Measurements from ENCODE around the gene S100A12.

S100A12 gene

DNA sequence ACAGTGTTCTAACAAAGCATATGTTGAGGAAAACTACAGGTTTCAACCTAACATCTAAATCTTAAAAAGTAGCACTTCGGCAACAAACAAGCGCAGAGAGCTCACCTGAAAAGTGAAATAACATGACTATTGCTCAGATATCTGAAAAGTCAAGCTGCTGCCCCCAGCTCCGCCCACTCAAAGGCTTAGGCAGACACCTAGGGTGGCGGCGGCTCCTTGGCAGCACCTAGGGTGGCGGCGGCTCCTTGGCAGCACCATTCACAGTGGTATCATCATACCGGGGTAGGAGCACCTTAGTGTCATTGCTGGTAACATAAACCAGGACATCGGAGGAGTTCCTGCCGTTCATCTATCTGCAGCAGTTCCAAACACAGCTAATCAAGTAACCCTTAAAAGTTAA, 4.2 kb upstream of the S100A12 start:
- TF ChIP-seq CTCF (IDR thresholded peaks at IDR 0.05; ENCODE audit: extremely low read depth, insufficient read depth, missing control alignments) = no peak
- DNase-seq (ENCODE audit: low spot score) = no peak
- in situ Hi-C loops (cut with MboI; ENCODE audit: low pct_unique_long_range_greater_than_20kb, low sequenced_read_pairs, unreplicated experiment) = no loop called here

- in situ Hi-C loops (cut with MboI; ENCODE audit: low pct_unique_long_range_greater_than_20kb, low sequenced_read_pairs, unreplicated experiment) = no loop called here
- DNase-seq (ENCODE audit: low spot score) = no peak
- no peak for TF ChIP-seq CTCF (IDR thresholded peaks at IDR 0.05; ENCODE audit: extremely low read depth, insufficient read depth, missing control alignments)
Measured at GRCh38 chr1:153374071-153374470, 1.4 kb downstream of the S100A12 start.

GRCh38 chr1:153372571-153372970, 2.9 kb downstream of the S100A12 start:
- DNase-seq (ENCODE audit: low spot score) = no peak
- in situ Hi-C loops (cut with MboI; ENCODE audit: low pct_unique_long_range_greater_than_20kb, low sequenced_read_pairs, unreplicated experiment) = no loop called here
- no peak for TF ChIP-seq CTCF (IDR thresholded peaks at IDR 0.05; ENCODE audit: extremely low read depth, insufficient read depth, missing control alignments)

DNA sequence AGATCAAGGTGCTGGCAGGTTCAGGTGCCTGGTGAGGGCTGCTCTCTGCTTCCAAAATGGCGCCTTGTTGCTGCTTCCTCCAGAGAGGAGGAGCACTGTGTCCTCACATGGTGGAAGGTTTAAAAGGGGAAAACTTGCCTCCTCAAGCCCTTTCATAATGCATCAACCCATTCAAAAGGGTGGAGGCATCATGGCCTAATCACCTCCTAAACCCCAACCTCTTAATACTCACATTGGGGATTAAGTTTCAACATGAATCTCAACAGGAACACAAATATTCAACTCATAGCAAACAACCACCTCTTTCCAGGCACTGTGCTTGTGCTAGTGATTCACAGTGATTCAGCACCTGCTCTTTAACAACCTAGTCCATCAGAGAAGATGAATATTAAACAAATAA, 4.2 kb downstream of the S100A12 start:
- in situ Hi-C loops (cut with MboI; ENCODE audit: low pct_unique_long_range_greater_than_20kb, low sequenced_read_pairs, unreplicated experiment) = no loop called here
- no peak for DNase-seq (ENCODE audit: low spot score)
- TF ChIP-seq CTCF (IDR thresholded peaks at IDR 0.05; ENCODE audit: extremely low read depth, insufficient read depth, missing control alignments) = no peak

GRCh38 chr1:153370146-153370545, 5.3 kb downstream of the S100A12 start:
- TF ChIP-seq CTCF (IDR thresholded peaks at IDR 0.05; ENCODE audit: extremely low read depth, insufficient read depth, missing control alignments) = no peak
- in situ Hi-C loops (cut with MboI; ENCODE audit: low pct_unique_long_range_greater_than_20kb, low sequenced_read_pairs, unreplicated experiment) = no loop called here
- no peak for DNase-seq (ENCODE audit: low spot score)

GRCh38 chr1:153368495-153368894, 6.9 kb downstream of the S100A12 start:
- no peak for DNase-seq (ENCODE audit: low spot score)
- in situ Hi-C loops (cut with MboI; ENCODE audit: low pct_unique_long_range_greater_than_20kb, low sequenced_read_pairs, unreplicated experiment) = loop anchor here (10.0 kb wide), 1 partner anchor 116 kb away; no protein-coding TSS in a partner anchor
- no peak for TF ChIP-seq CTCF (IDR thresholded peaks at IDR 0.05; ENCODE audit: extremely low read depth, insufficient read depth, missing control alignments)

DNA sequence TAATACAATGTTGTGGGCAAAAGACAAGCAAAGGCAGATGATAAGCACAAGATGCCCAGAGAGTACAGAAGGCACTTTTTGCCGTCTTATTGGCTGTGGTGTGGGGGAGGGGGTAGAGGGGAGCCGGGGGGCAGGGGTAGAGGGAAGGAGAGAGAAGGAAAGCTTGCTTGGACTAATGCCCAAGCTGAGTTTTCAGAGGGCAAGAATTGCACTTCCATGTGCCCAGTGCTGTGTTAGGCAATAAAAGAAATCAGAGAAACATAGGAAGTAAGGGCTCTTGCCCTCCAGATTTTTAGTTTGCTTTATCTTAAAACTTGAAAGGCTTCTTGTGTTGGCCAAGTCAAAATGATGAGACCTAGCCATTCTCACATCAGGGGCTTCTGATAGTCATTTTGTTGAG, 8.3 kb downstream of the S100A12 start:
- in situ Hi-C loops (cut with MboI; ENCODE audit: low pct_unique_long_range_greater_than_20kb, low sequenced_read_pairs, unreplicated experiment) = loop anchor here (10.0 kb wide), 1 partner anchor 118 kb away; no protein-coding TSS in a partner anchor
- TF ChIP-seq CTCF (IDR thresholded peaks at IDR 0.05; ENCODE audit: extremely low read depth, insufficient read depth, missing control alignments) = no peak
- no peak for DNase-seq (ENCODE audit: low spot score)

Measured in GM13977 (cell line).